Measurements from ENCODE around the gene CACNA1C.

CACNA1C gene

GRCh38 chr12:2052826-2053678, at the start of gene CACNA1C:
TSS of gene CACNA1C (plus strand) at chr12:2052987. CDS start at chr12:2053563, 576 bp downstream.
- DNase-seq (ENCODE audit: low spot score): peak; percentile 90
- FAIRE-seq: peak; percentile 73

- FAIRE-seq: no peak
- DNase-seq (ENCODE audit: low spot score): no peak
Measured at GRCh38 chr12:2003676-2004112, 49.1 kb upstream of the CACNA1C start.

GRCh38 chr12:2004113-2004929, 48.5 kb upstream of the CACNA1C start, which contains the start of gene DCP1B:
TSS of gene DCP1B (minus strand) at chr12:2004457. CDS start at chr12:2004431, 26 bp downstream.
- FAIRE-seq: peak; percentile 100

GRCh38 chr12:2008677-2009076, 44.1 kb upstream of the CACNA1C start:
- no peak for FAIRE-seq
- no peak for DNase-seq (ENCODE audit: low spot score)

More at GRCh38 chr12:2004113-2004929, 48.5 kb upstream of the CACNA1C start, which contains the start of gene DCP1B:
- DNase-seq (ENCODE audit: low spot score): peak; percentile 99

- DNase-seq (ENCODE audit: low spot score) (no peak), FAIRE-seq (peak; percentile 85)
Measured at GRCh38 chr12:2009623-2010022, 43.2 kb upstream of the CACNA1C start.

DNA sequence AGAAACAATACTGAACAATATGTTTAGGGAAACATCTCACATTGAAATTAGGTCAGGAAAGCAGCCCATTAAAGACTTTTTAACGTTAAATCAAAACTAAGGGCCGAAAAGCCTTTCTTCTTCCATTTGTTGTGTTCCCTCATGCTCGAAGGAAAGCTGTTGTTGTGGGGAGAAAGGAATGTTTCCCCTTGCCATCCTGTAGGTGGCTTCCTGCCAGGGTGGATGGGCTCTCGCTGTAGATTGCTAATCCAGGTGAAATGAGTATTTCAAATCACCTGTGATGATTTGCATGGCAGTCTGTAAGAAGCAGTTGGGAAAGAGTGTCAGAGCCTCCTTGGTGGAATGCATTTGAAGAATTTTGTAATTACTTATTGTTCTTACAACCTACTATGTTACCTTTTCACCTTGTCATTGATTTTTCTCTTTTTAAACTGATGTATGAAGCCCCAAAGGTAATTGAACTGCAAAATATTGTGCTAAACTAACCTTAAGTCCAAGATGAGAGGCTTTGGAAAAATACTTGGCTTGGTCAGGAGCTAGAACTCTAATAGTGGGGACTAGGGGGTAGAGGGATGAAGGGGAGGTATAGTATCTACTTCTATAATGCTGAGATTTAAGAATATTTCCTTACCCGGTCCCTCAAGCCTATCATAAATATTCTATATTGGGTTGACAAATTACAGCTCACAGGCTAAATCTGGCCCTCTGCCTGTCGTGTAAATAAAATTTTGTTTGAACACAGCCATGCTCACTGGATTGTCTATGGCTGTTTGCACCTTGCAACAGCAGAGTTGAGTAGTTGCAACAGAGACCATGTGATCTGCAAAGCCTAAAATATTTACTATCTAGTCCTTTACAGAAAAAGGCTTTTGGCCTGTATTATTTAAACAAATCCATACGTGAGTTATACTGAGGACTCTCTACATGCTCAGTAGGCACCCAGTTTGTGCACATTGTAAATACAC, 40.9 kb upstream of the CACNA1C start:
- no peak for DNase-seq (ENCODE audit: low spot score)
- peak; percentile 70 for FAIRE-seq

GRCh38 chr12:2013086-2013485, 39.7 kb upstream of the CACNA1C start:
- FAIRE-seq: no peak

DNA sequence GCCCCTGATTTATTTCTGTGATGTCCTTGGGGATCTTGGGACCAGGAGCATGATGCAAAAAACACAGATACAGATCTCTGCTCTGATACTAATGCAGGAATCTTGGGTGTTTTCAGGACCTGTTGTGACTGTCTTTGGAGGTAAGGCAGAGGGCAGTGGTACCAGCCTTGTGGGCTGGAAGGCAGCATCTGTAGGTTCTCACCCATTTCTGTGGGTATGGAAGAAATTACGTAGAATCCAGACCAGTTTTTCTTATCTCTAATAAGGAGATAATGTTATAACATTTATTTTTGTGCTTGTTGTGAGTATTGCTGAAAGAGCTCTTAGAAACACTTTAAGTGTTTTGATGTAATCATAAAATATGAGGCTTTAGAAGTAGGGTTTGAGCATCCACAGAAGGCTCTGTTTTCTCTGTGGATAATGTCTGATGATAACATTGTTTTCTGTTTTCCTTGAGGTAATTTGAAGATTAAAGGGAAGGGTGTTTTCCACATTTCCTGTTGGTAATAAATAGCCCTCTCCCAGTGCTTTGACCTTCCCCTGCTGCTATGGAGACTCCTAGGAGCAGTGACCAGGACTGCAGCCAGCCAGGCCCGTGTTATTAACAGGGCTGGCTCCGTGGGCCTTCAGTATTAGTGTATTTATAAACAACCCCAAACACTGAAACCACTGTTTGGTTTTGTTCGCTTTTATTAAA, 39.1 kb upstream of the CACNA1C start:
- DNase-seq (ENCODE audit: low spot score) (no peak), FAIRE-seq (no peak)

More at GRCh38 chr12:2013086-2013485, 39.7 kb upstream of the CACNA1C start:
- no peak for DNase-seq (ENCODE audit: low spot score)

DNA sequence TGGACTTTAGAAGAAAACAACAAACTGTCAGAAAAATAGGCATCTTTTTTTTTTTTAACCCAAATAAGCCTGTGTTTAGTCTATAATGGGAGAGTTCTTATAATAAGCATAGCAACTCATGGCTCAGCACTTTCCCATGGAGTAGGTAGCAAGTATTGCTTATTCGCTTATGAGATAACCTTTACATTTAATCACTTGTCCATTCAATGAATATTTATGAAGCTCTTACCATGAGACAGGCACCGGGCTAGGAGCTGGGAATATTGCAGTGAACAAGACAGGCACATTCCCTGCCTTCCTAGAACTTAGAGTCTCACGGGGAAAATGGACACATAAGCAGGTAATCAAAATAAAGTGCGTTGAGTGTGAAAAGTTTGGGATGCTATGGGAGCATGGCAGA, 38.6 kb upstream of the CACNA1C start:
- DNase-seq (ENCODE audit: low spot score) (no peak), FAIRE-seq (no peak)

DNA sequence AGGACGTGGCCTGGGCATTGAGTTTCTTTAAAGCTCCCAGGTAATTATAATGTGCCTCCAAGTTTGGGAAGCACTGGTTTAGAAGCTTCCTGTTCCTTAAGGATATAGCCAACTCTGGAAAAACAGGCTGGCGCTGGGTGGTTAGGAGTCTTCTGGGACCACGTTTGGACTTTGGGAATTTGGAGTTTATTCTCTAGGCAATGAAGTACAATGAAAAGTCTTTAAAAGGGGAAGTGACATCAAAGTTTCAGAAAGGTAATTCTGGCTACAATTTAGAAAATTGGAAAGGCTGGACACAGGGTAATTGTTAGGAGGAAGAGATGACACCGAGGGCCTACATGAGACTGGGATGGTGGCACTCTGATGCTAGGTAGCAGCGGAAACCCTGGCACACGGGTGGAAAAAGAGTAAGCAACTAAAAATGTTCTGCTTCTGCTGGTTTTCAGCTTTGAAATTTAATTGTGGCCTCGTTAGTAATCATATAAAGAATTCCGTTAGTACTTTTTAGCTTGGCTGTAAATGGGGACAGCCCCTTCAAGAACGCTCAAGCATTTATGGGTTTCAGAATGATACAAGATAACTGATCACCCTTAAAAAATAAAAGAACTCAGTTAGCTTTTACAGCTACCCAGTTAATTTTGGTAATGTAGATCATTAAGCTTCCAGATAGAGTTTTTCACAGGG, 35.8 kb upstream of the CACNA1C start:
- no peak for FAIRE-seq
- no peak for DNase-seq (ENCODE audit: low spot score)

GRCh38 chr12:2017546-2018337, 35.0 kb upstream of the CACNA1C start:
- FAIRE-seq: no peak
- no peak for DNase-seq (ENCODE audit: low spot score)

DNA sequence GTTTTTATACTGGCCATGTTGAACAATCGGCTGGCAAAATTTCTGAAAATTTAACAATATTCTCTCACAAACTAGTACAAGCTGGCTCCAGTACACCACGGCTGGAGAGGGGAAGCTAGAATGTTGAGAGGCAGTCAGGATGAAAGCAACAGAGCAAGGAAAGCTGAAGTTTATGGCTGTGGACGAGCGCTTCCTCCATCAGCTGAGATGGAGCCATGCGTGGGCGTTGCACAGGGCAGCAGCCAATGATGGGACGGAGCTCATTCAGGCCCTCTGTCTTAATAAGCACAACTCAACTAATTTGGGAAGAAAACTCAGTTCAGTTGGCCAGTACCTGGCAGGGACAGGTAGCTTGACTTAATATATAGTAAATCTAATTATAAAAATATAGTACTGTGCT, 34.4 kb upstream of the CACNA1C start:
- DNase-seq (ENCODE audit: low spot score): no peak
- no peak for FAIRE-seq

DNA sequence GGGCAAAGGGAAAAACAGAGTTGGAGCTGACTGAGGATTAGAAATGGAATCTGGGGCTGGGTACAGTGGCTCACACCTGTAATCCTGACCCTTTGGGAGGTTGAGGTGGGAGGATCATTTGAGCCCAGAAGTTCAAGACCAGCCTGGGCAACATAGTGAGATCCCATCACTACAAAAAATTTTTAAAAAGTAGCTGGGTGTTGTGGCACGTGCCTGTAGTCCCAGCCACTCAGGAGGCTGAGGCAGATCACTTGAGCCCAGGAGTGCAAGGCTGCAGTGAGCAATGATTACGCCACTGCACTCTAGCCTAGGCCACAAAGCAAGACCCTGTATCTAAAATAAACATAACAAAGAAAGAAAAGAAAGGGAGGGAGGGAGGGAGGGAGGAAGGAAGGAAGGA, 33.7 kb upstream of the CACNA1C start:
- DNase-seq (ENCODE audit: low spot score) (no peak), FAIRE-seq (no peak)

DNA sequence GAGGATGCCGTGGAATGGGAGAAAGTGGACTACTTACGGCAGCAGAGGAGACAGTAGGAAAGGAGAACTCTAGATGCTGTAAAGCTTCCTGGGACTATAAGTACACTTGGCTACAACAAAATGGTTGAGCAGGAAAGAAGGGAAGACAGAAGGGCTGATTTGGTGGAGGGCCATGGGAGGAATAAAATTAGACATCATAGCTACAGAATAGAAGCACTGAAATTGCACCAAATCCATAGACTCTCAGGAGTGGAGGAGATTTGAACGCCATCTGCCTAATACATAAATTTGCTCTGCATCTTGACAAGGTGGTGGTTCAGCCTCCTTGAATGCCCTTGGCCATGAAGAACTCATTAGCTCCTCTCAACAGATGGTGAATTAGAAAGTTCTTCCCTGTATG, 32.3 kb upstream of the CACNA1C start:
- no peak for DNase-seq (ENCODE audit: low spot score)
- FAIRE-seq: peak; percentile 78

DNA sequence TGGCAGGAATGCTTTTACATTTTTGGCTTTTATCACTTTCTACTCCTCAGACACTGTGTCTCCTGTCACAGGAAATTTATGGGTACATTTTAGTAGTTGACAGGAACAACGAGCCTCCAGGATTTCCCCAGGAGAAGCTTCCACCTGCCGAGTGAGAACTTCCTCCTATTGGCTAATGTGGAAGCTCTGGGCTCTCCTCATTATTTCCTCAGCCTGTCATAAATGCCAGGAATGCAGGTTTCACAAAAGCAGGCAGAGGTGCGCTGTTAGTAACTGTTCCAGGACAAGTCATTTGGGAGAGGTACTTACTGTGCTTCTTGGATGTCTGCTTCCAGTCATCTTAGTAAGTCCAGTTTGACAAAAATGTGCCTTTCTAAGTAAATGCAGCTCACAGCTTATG, 29.4 kb upstream of the CACNA1C start:
- FAIRE-seq: no peak

GRCh38 chr12:2027351-2027750, 25.4 kb upstream of the CACNA1C start:
- no peak for DNase-seq (ENCODE audit: low spot score)

More for the DNA sequence above, 29.4 kb upstream of the CACNA1C start:
- DNase-seq (ENCODE audit: low spot score): no peak

GRCh38 chr12:2029851-2030250, 22.9 kb upstream of the CACNA1C start:
- FAIRE-seq: peak; percentile 23
- no peak for DNase-seq (ENCODE audit: low spot score)

More at GRCh38 chr12:2027351-2027750, 25.4 kb upstream of the CACNA1C start:
- no peak for FAIRE-seq

- no peak for FAIRE-seq
- DNase-seq (ENCODE audit: low spot score): no peak
Measured at GRCh38 chr12:2032506-2032905, 20.3 kb upstream of the CACNA1C start.
